ENCODE data around the gene PRSS1. TPM values are rescaled to one million over a fixed set of nuclear protein-coding genes. Genes with fewer than 3 reads are reported as not detected.

PRSS1 gene
- total and polyA plus RNA-seq, 2 of the 8 experiments (the other 6 are each of a cell fraction or from before 2014, with no cell fraction given): 0.09 TPM; not detected in 1

DNA sequence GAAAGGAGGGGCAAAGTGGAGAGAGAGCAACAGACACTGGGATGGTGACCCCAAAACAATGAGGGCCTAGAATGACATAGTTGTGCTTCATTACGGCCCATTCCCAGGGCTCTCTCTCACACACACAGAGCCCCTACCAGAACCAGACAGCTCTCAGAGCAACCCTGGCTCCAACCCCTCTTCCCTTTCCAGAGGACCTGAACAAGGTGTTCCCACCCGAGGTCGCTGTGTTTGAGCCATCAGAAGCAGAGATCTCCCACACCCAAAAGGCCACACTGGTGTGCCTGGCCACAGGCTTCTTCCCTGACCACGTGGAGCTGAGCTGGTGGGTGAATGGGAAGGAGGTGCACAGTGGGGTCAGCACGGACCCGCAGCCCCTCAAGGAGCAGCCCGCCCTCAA, 42.2 kb downstream of the PRSS1 start (continued):
- no peak for TF ChIP-seq CTCF (IDR thresholded peaks at IDR 0.05; ENCODE audit: control extremely low read depth in 1 of 3, insufficient read depth in 1 of 3, low read depth in 1 of 3, low read length in 3 of 3)
- TF ChIP-seq SIN3A (conservative IDR thresholded peaks at IDR 0.05 in 1 of 2, IDR thresholded peaks at IDR 0.05 in 1 of 2; ENCODE audit: low read depth in 1 of 2, low read length in 2 of 2): no peak
- no peak for TF ChIP-seq RAD21 (IDR thresholded peaks at IDR 0.05 in 1 of 2, conservative IDR thresholded peaks at IDR 0.05 in 1 of 2; ENCODE audit: low read depth in 2 of 2, low read length in 2 of 2)
- no peak for TF ChIP-seq EP300 (IDR thresholded peaks at IDR 0.05; ENCODE audit: borderline replicate concordance in 1 of 2, low read depth in 2 of 2, low read length in 2 of 2)

Data from H1 (cell line).